Type B pancreatic cell (in vitro differentiated cells): ENCODE data around the gene CIAO2B. TPM values are rescaled to one million over a fixed set of nuclear protein-coding genes. Genes with fewer than 3 reads are reported as not detected.
"Not testable (repeated sequence)": the region's sequence is repeated elsewhere in the genome, so short reads cannot be mapped to it uniquely, and the experiment has no call there.

Experiments
- DNase-seq: peaks from one replicate; pipeline ENCODE4 v3.0.0; 2021; ENCODE audit warnings: mixed read lengths; ENCODE audit not compliant: unreplicated experiment; ENCODE audit errors: extremely low spot score
- H3K27ac Mint-ChIP-seq: 2 replicates; pipeline ENCODE4 v1.8.0; 2021; ENCODE audit warnings: mild to moderate bottlenecking, mixed read lengths
- H3K27me3 Mint-ChIP-seq: 2 replicates; pipeline ENCODE4 v1.8.0; 2021; ENCODE audit warnings: mixed read lengths
- H3K36me3 Mint-ChIP-seq: 2 replicates; pipeline ENCODE4 v1.8.0; 2021; ENCODE audit warnings: mixed read lengths
- H3K4me1 Mint-ChIP-seq: one replicate; pipeline ENCODE4 v1.8.0; 2021; ENCODE audit warnings: mixed read lengths; ENCODE audit not compliant: unreplicated experiment
- H3K4me3 Mint-ChIP-seq: 2 replicates; pipeline ENCODE4 v1.8.0; 2021; ENCODE audit warnings: mild to moderate bottlenecking, mixed read lengths
- H3K9me3 Mint-ChIP-seq: 2 replicates; pipeline ENCODE4 v1.8.0; 2021; ENCODE audit warnings: mixed read lengths
- CTCF ChIP-seq: fragments of 200-600 bp; sonication (generic); conservative IDR thresholded peaks from 2 replicates; pipeline ENCODE4 v1.5.0; 2021; ENCODE audit warnings: antibody characterized with exemption, mild to moderate bottlenecking
- total RNA-seq: library from RNA; stranded (reverse); gene quantifications from 2 replicates; pipeline ENCODE4 v1.2.1, GENCODE V29; 2021; ENCODE audit warnings: low replicate concordance

The CIAO2B gene
- total RNA-seq, 1 donor from 2014 or later = 71.3 TPM

- TF ChIP-seq CTCF = no peak
- Mint-ChIP-seq H3K27ac (peak overlapping the region; percentile 71), H3K9me3 (no peaks in the 10 kb centered on the region), H3K36me3 (no peaks in the 10 kb centered on the region), H3K4me3 (peak overlapping the region; percentile 13), H3K4me1 (peaks cover 16% of the 10 kb centered on the region), H3K27me3 (no peaks in the 10 kb centered on the region)
- no peak for DNase-seq
These were observed 34.8 kb downstream of the CIAO2B start for GRCh38 chr16:66899310-66899944.

- no peaks in the 10 kb centered on the region for H3K9me3 Mint-ChIP-seq
- no peak for DNase-seq
- no peak for TF ChIP-seq CTCF
- H3K4me1 Mint-ChIP-seq = peaks cover 16% of the 10 kb centered on the region
- no peaks in the 10 kb centered on the region for H3K27me3 Mint-ChIP-seq
- H3K36me3 Mint-ChIP-seq = no peaks in the 10 kb centered on the region
- H3K4me3 Mint-ChIP-seq = no peak overlapping the region
- H3K27ac Mint-ChIP-seq = peak overlapping the region; percentile 71
These were observed 35.3 kb downstream of the CIAO2B start for GRCh38 chr16:66898933-66899309.

GRCh38 chr16:66898207-66898606 lies 36.0 kb downstream of the CIAO2B start:
- no peaks in the 10 kb centered on the region for H3K27me3 Mint-ChIP-seq
- peak overlapping the region; percentile 57 for H3K27ac Mint-ChIP-seq
- DNase-seq = no peak
- H3K4me3 Mint-ChIP-seq = no peak overlapping the region
- no peaks in the 10 kb centered on the region for H3K36me3 Mint-ChIP-seq
- TF ChIP-seq CTCF = no peak
- H3K4me1 Mint-ChIP-seq = peaks cover 16% of the 10 kb centered on the region
- no peaks in the 10 kb centered on the region for H3K9me3 Mint-ChIP-seq

GRCh38 chr16:66896682-66897081 lies 37.5 kb downstream of the CIAO2B start:
- H3K36me3 Mint-ChIP-seq, H3K27me3 Mint-ChIP-seq, H3K9me3 Mint-ChIP-seq, DNase-seq: not testable (repeated sequence)
- H3K4me1 Mint-ChIP-seq = peaks cover 16% of the 10 kb centered on the region
- H3K4me3 Mint-ChIP-seq = peak overlapping the region; percentile 37
- peak overlapping the region; percentile 87 for H3K27ac Mint-ChIP-seq

- Mint-ChIP-seq H3K36me3 (peaks cover 3% of the 10 kb centered on the region), H3K9me3 (no peaks in the 10 kb centered on the region), H3K4me1 (peaks cover 16% of the 10 kb centered on the region), H3K4me3 (no peak overlapping the region), H3K27ac (peak overlapping the region; percentile 87), H3K27me3 (no peaks in the 10 kb centered on the region)
- TF ChIP-seq CTCF = no peak
- no peak for DNase-seq
These were observed 38.2 kb downstream of the CIAO2B start for GRCh38 chr16:66895999-66896398.

- no peak for DNase-seq
- peaks cover 16% of the 10 kb centered on the region for H3K4me1 Mint-ChIP-seq
These were observed 38.6 kb downstream of the CIAO2B start for GRCh38 chr16:66895689-66895979.

More at GRCh38 chr16:66895689-66895979, 38.6 kb downstream of the CIAO2B start:
- H3K4me3 Mint-ChIP-seq = no peak overlapping the region
- peaks cover 4% of the 10 kb centered on the region for H3K36me3 Mint-ChIP-seq
- no peak for TF ChIP-seq CTCF
- peak overlapping the region; percentile 87 for H3K27ac Mint-ChIP-seq
- no peaks in the 10 kb centered on the region for H3K27me3 Mint-ChIP-seq
- no peaks in the 10 kb centered on the region for H3K9me3 Mint-ChIP-seq
